SU-DHL-6 (cell line): Measurements from ENCODE around the gene NPHP4.

ENCODE experiments used
- H2AFZ ChIP-seq: fragments of 200-600 bp; sonication (generic); 2 replicates; pipeline ENCODE4 v1.6.1; 2014; ENCODE audit warnings: low read depth, mild to moderate bottlenecking, moderate library complexity, mixed read lengths, antibody characterized with exemption, low read length; ENCODE audit not compliant: severe bottlenecking
- H3F3A ChIP-seq: fragments of 200-600 bp; shearing (Covaris generic); 2 replicates; pipeline ENCODE4 v1.6.0; 2016; ENCODE audit warnings: antibody characterized with exemption, mild to moderate bottlenecking; ENCODE audit not compliant: insufficient read depth
- H3K27ac ChIP-seq: fragments of 200-600 bp; sonication (generic); 2 replicates; pipeline ENCODE4 v1.5.1; 2016; ENCODE audit warnings: low read depth, mild to moderate bottlenecking, low read length, moderate library complexity, mixed read lengths
- H3K27me3 ChIP-seq: fragments of 200-600 bp; sonication (generic), shearing (Covaris generic); 2 replicates; pipeline ENCODE4 v1.6.0; 2014; ENCODE audit warnings: mild to moderate bottlenecking, low read length
- H3K36me3 ChIP-seq: fragments of 200-600 bp; sonication (generic); 2 replicates; pipeline ENCODE4 v1.6.1; 2014; ENCODE audit warnings: mild to moderate bottlenecking, low read length, mixed read lengths
- H3K4me2 ChIP-seq: fragments of 300-600, 200-600 bp; shearing (Covaris generic), sonication (generic); 2 replicates; pipeline ENCODE4 v1.6.0; 2014; ENCODE audit warnings: low read length, low read depth, mild to moderate bottlenecking; ENCODE audit not compliant: poor library complexity, severe bottlenecking
- H3K4me3 ChIP-seq: fragments of 200-600 bp; sonication (generic); 2 replicates; pipeline ENCODE4 v1.5.1; 2014; ENCODE audit warnings: antibody characterized with exemption, low read length, mild to moderate bottlenecking, mixed read lengths; ENCODE audit not compliant: insufficient read depth, poor library complexity, severe bottlenecking
- H3K79me2 ChIP-seq: fragments of 200-600 bp; sonication (generic); 2 replicates; pipeline ENCODE4 v1.6.1; 2014; ENCODE audit warnings: mild to moderate bottlenecking, low read length, moderate library complexity; ENCODE audit not compliant: insufficient read depth
- H3K9ac ChIP-seq: fragments of 200-600 bp; sonication (generic); 2 replicates; pipeline ENCODE4 v1.7.0; 2014; ENCODE audit warnings: mild to moderate bottlenecking, low read length
- H3K9me2 ChIP-seq: fragments of 200-600 bp; sonication (generic); replicated peaks from 2 replicates; pipeline ENCODE4 v1.6.1; 2014; ENCODE audit warnings: low read length; ENCODE audit not compliant: insufficient read depth
- H3K9me3 ChIP-seq: fragments of 200-600 bp; sonication (generic); 2 replicates; pipeline ENCODE4 v1.6.1; 2014; ENCODE audit warnings: low read length, mixed read lengths; ENCODE audit not compliant: insufficient read depth
- H4K20me1 ChIP-seq: fragments of 200-600 bp; sonication (generic); 2 replicates; pipeline ENCODE4 v1.6.1; 2014; ENCODE audit warnings: low read depth, mild to moderate bottlenecking, antibody characterized with exemption, low read length, moderate library complexity, mixed read lengths
- CTCF ChIP-seq: fragments of 200-600 bp; sonication (generic); IDR thresholded peaks from one replicate; pipeline ENCODE4 v1.5.1; 2017; ENCODE audit warnings: antibody characterized with exemption, mild to moderate bottlenecking, low read length, moderate library complexity; ENCODE audit not compliant: insufficient read depth, poor library complexity, severe bottlenecking
- EZH2phosphoT487 ChIP-seq: fragments of 200-600 bp; sonication (generic), shearing (Covaris generic); conservative IDR thresholded peaks from 2 replicates; pipeline ENCODE4 v1.6.1; 2018; ENCODE audit warnings: mild to moderate bottlenecking, antibody characterized with exemption, low read length, moderate library complexity, mixed read lengths

The NPHP4 gene

GRCh38 chr1:5833911-5834310, 158.3 kb downstream of the NPHP4 start:
- H3K36me3 ChIP-seq = no peaks in the 10 kb centered on the region
- no peak for TF ChIP-seq CTCF
- H3K9me3 ChIP-seq = no peaks in the 10 kb centered on the region
- H3K27ac ChIP-seq = no peak overlapping the region
- no peak overlapping the region for H3K4me3 ChIP-seq
- H3K79me2 ChIP-seq = no peaks in the 10 kb centered on the region
- H3K4me2 ChIP-seq = no peak overlapping the region
- no peaks in the 10 kb centered on the region for H3K9me2 ChIP-seq
- no peak overlapping the region for H3K9ac ChIP-seq
- no peaks in the 10 kb centered on the region for H3K27me3 ChIP-seq
- no peak overlapping the region for H2AFZ ChIP-seq
- H4K20me1 ChIP-seq = no peaks in the 10 kb centered on the region
- H3F3A ChIP-seq = no peaks in the 10 kb centered on the region

- no peak overlapping the region for H3K27ac ChIP-seq
These were observed 159.0 kb downstream of the NPHP4 start for GRCh38 chr1:5832916-5833895.

GRCh38 chr1:5831600-5832335, 160.5 kb downstream of the NPHP4 start:
- no peak overlapping the region for H3K4me3 ChIP-seq
- no peak overlapping the region for H3K9ac ChIP-seq
- H4K20me1 ChIP-seq = no peaks in the 10 kb centered on the region
- H3F3A ChIP-seq = no peaks in the 10 kb centered on the region
- H3K27me3 ChIP-seq = no peaks in the 10 kb centered on the region
- H3K27ac ChIP-seq = no peak overlapping the region
- no peaks in the 10 kb centered on the region for H3K79me2 ChIP-seq
- H3K36me3 ChIP-seq = no peaks in the 10 kb centered on the region
- no peak for TF ChIP-seq EZH2phosphoT487
- TF ChIP-seq CTCF = no peak
- no peak overlapping the region for H2AFZ ChIP-seq
- no peak overlapping the region for H3K4me2 ChIP-seq
- H3K9me3 ChIP-seq = no peaks in the 10 kb centered on the region
- H3K9me2 ChIP-seq = no peaks in the 10 kb centered on the region

More at GRCh38 chr1:5832916-5833895, 159.0 kb downstream of the NPHP4 start:
- TF ChIP-seq EZH2phosphoT487 = no peak
- no peak for TF ChIP-seq CTCF
- Histone ChIP-seq H3K36me3 (no peaks in the 10 kb centered on the region), H2AFZ (no peak overlapping the region), H3K27me3 (no peaks in the 10 kb centered on the region), H3K9me3 (no peaks in the 10 kb centered on the region), H4K20me1 (no peaks in the 10 kb centered on the region), H3K79me2 (no peaks in the 10 kb centered on the region), H3K4me3 (no peak overlapping the region), H3F3A (no peaks in the 10 kb centered on the region), H3K4me2 (no peak overlapping the region), H3K9me2 (no peaks in the 10 kb centered on the region), H3K9ac (no peak overlapping the region)
